ENCODE measurements around the gene OR2T12. TPM values are rescaled to one million over a fixed set of nuclear protein-coding genes. Genes with fewer than 3 reads are reported as not detected.

Gene OR2T12
- polyA plus RNA-seq, 1 donor from 2014 or later: not detected

DNA sequence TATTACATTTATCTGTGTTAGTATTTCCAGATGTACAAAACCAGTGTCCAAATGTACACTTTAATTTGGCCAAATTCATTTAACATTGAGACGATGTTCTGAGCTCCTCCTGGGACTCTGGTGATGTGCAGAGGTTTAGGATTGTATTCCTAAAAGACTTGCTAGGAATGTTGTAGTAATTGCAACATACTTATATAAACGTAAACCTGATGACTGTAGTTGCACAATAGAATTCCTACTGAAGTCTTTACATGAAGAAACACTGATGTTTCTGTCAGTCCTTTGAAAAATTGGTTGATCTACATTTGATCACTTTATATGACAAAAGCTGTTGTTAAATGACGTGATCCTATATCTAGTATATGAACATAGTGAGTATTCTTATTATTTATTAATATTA is 40.2 kb upstream of the OR2T12 start:
- no peaks in the 10 kb centered on the region for H3K36me3 ChIP-seq (ENCODE audit: insufficient read depth, low read length)
- no peaks in the 10 kb centered on the region for H3K9me3 ChIP-seq (ENCODE audit: low read length)
- no peaks in the 10 kb centered on the region for H3K79me2 ChIP-seq (replicated peaks; ENCODE audit: insufficient read depth, low read length)
- no peak overlapping the region for H3K4me3 ChIP-seq (ENCODE audit: low read length)
- H3K4me2 ChIP-seq (ENCODE audit: low read length): no peak overlapping the region
- H2AFZ ChIP-seq (ENCODE audit: low read depth, low read length): no peak overlapping the region
- H3K9ac ChIP-seq (ENCODE audit: low read length): no peak overlapping the region
- TF ChIP-seq MXI1 (conservative IDR thresholded peaks at IDR 0.05; ENCODE audit: poor library complexity, severe bottlenecking) (no peak), POLR2AphosphoS5 (IDR thresholded peaks at IDR 0.05) (no peak), SMC3 (conservative IDR thresholded peaks at IDR 0.05; ENCODE audit: poor library complexity) (no peak), TAF1 (IDR thresholded peaks at IDR 0.05; ENCODE audit: low read depth) (no peak), RAD21 (conservative IDR thresholded peaks at IDR 0.05) (no peak), EZH2 (IDR thresholded peaks at IDR 0.05; ENCODE audit: borderline replicate concordance, insufficient read depth, low read length, poor library complexity, severe bottlenecking) (no peak), EP300 (conservative IDR thresholded peaks at IDR 0.05; ENCODE audit: poor library complexity, severe bottlenecking) (no peak), REST (IDR thresholded peaks at IDR 0.05; ENCODE audit: borderline replicate concordance) (no peak)
- TF ChIP-seq, protein P1, sequence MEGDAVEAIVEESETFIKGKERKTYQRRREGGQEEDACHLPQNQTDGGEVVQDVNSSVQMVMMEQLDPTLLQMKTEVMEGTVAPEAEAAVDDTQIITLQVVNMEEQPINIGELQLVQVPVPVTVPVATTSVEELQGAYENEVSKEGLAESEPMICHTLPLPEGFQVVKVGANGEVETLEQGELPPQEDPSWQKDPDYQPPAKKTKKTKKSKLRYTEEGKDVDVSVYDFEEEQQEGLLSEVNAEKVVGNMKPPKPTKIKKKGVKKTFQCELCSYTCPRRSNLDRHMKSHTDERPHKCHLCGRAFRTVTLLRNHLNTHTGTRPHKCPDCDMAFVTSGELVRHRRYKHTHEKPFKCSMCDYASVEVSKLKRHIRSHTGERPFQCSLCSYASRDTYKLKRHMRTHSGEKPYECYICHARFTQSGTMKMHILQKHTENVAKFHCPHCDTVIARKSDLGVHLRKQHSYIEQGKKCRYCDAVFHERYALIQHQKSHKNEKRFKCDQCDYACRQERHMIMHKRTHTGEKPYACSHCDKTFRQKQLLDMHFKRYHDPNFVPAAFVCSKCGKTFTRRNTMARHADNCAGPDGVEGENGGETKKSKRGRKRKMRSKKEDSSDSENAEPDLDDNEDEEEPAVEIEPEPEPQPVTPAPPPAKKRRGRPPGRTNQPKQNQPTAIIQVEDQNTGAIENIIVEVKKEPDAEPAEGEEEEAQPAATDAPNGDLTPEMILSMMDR (IDR thresholded peaks at IDR 0.05; ENCODE audit: poor library complexity, severe bottlenecking): no peak
- H4K20me1 ChIP-seq (ENCODE audit: insufficient read depth): no peaks in the 10 kb centered on the region
- H3K27me3 ChIP-seq (ENCODE audit: insufficient read depth, low read depth, low read length): no peaks in the 10 kb centered on the region
- no peaks in the 10 kb centered on the region for H3K9me2 ChIP-seq (ENCODE audit: insufficient read depth, low read length)
- H3F3A ChIP-seq (ENCODE audit: insufficient read depth, low read length, poor library complexity, severe bottlenecking): no peaks in the 10 kb centered on the region
- no peak overlapping the region for H3K27ac ChIP-seq (ENCODE audit: low read length)

DNA sequence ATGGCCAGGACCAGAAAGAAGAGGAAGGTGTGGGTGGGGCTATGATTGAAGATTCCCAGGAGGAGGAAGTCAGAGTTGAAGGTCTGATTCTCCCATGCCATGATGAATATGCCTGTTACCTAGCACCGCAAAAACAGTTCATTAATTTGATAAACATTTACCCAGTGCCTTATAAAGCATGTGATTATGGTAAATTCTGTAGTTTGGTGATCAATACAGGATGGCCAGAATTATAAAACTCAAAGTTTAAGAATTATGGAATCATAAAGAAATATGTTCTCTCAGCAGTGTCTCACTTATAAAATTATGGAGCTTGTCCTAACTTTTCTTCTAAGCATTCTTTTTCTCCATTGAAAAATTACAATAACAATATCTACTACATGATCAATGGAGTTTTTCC is 21.2 kb upstream of the OR2T12 start, which contains the start of gene OR2M7:
Gene OR2M7, minus strand, starts transcription at position 101 of the 400 bp plus-strand sequence. Its CDS starts 0 bp downstream, at position 101.
- Histone ChIP-seq H3K9ac (ENCODE audit: low read length) (no peak within 1 kb of the TSS), H3F3A (ENCODE audit: insufficient read depth, low read length, poor library complexity, severe bottlenecking) (no peaks in the 10 kb centered on the region), H4K20me1 (ENCODE audit: insufficient read depth) (no peaks in the 10 kb centered on the region), H3K27ac (ENCODE audit: low read length) (no peak within 1 kb of the TSS), H2AFZ (ENCODE audit: low read depth, low read length) (no peak within 1 kb of the TSS), H3K4me3 (ENCODE audit: low read length) (no peak within 1 kb of the TSS), H3K79me2 (replicated peaks; ENCODE audit: insufficient read depth, low read length) (no peaks in the 10 kb centered on the region), H3K27me3 (ENCODE audit: insufficient read depth, low read depth, low read length) (no peaks in the 10 kb centered on the region), H3K9me2 (ENCODE audit: insufficient read depth, low read length) (no peaks in the 10 kb centered on the region), H3K9me3 (ENCODE audit: low read length) (no peaks in the 10 kb centered on the region), H3K36me3 (ENCODE audit: insufficient read depth, low read length) (no peaks in the 10 kb centered on the region), H3K4me2 (ENCODE audit: low read length) (no peak within 1 kb of the TSS)
- TF ChIP-seq SMC3 (conservative IDR thresholded peaks at IDR 0.05; ENCODE audit: poor library complexity) (no peak), RAD21 (conservative IDR thresholded peaks at IDR 0.05) (no peak), TAF1 (IDR thresholded peaks at IDR 0.05; ENCODE audit: low read depth) (no peak), REST (IDR thresholded peaks at IDR 0.05; ENCODE audit: borderline replicate concordance) (no peak), MXI1 (conservative IDR thresholded peaks at IDR 0.05; ENCODE audit: poor library complexity, severe bottlenecking) (no peak), POLR2AphosphoS5 (IDR thresholded peaks at IDR 0.05) (no peak), EP300 (conservative IDR thresholded peaks at IDR 0.05; ENCODE audit: poor library complexity, severe bottlenecking) (no peak), EZH2 (IDR thresholded peaks at IDR 0.05; ENCODE audit: borderline replicate concordance, insufficient read depth, low read length, poor library complexity, severe bottlenecking) (no peak)
- TF ChIP-seq, protein P1 (IDR thresholded peaks at IDR 0.05; ENCODE audit: poor library complexity, severe bottlenecking): no peak
